Liver (tissue), 9 donors: ENCODE data around the gene EGFR. TPM values are rescaled to one million over a fixed set of nuclear protein-coding genes. Genes with fewer than 3 reads are reported as not detected.

Source experiments
- DNase-seq: peaks from one replicate; pipeline ENCODE4 v3.0.0-alpha.2; 2017; ENCODE audit warnings: low spot score
- H3K27ac ChIP-seq, 2 donors: one replicate each; pipeline ENCODE4 v1.7.0; 2013; ENCODE audit warnings: inconsistent platforms in 2 of 2, low read length in 2 of 2, control low read depth in 1 of 2, low read depth in 1 of 2, mild to moderate bottlenecking in 1 of 2
- H3K27me3 ChIP-seq, 4 donors: one replicate each; pipeline versions ENCODE4 v1.6.1 to v1.7.0; 2013; ENCODE audit warnings: low read length in 3 of 4, inconsistent platforms in 1 of 4, mild to moderate bottlenecking in 1 of 4, moderate library complexity in 1 of 4; ENCODE audit not compliant: control insufficient read depth in 4 of 4, insufficient read depth in 4 of 4
- H3K36me3 ChIP-seq, 4 donors: one replicate each; pipeline versions ENCODE4 v1.6.1 to v1.7.0; 2013; ENCODE audit warnings: low read length in 3 of 4, mild to moderate bottlenecking in 3 of 4, low read depth in 1 of 4, moderate library complexity in 1 of 4; ENCODE audit not compliant: control insufficient read depth in 4 of 4, insufficient read depth in 3 of 4
- H3K4me1 ChIP-seq, 4 donors: one replicate each; pipeline versions ENCODE4 v1.6.1 to v1.7.0; 2013; ENCODE audit warnings: low read length in 3 of 4, mild to moderate bottlenecking in 3 of 4, moderate library complexity in 1 of 4; ENCODE audit not compliant: control insufficient read depth in 4 of 4, insufficient read depth in 4 of 4
- H3K4me3 ChIP-seq, 3 donors: one replicate each; pipeline versions ENCODE4 v1.6.1 to v1.7.0; 2013; ENCODE audit warnings: low read length in 3 of 3, control low read depth in 1 of 3, low read depth in 1 of 3, mild to moderate bottlenecking in 1 of 3
- H3K9ac ChIP-seq, 2 donors: one replicate each; pipeline ENCODE4 v1.7.0; 2013; ENCODE audit warnings: low read length in 2 of 2, mild to moderate bottlenecking in 2 of 2, moderate library complexity in 2 of 2, control low read depth in 1 of 2, low read depth in 1 of 2
- H3K9me3 ChIP-seq, 4 donors: one replicate each; pipeline versions ENCODE4 v1.6.1 to v1.7.0; 2013; ENCODE audit warnings: low read length in 3 of 4; ENCODE audit not compliant: control insufficient read depth in 4 of 4
- EGR1 ChIP-seq, 2 donors: IDR thresholded peaks; 2 replicates each; pipeline ENCODE4 v1.6.1; 2016 to 2018; ENCODE audit warnings: antibody characterized with exemption in 2 of 2, low read depth in 2 of 2
- FOXA1 ChIP-seq: IDR thresholded peaks from 2 replicates; pipeline ENCODE4 v1.6.1; 2016; ENCODE audit warnings: antibody characterized with exemption
- FOXA2 ChIP-seq: IDR thresholded peaks from 2 replicates; pipeline ENCODE4 v1.6.1; 2016; ENCODE audit warnings: antibody characterized with exemption
- GABPA ChIP-seq, 2 donors: IDR thresholded peaks in 1 of 2; conservative IDR thresholded peaks in 1 of 2; 2 replicates each; pipeline ENCODE4 v1.6.1; 2016; ENCODE audit warnings: antibody characterized with exemption in 2 of 2, mild to moderate bottlenecking in 1 of 2, moderate library complexity in 1 of 2
- HNF4A ChIP-seq, 2 donors: conservative IDR thresholded peaks; 2 replicates each; pipeline ENCODE4 v1.6.1; 2016; ENCODE audit warnings: antibody characterized with exemption in 2 of 2, mild to moderate bottlenecking in 2 of 2
- HNF4G ChIP-seq: IDR thresholded peaks from 2 replicates; pipeline ENCODE4 v1.6.1; 2016; ENCODE audit warnings: antibody characterized with exemption
- JUND ChIP-seq, 2 donors: IDR thresholded peaks; 2 replicates each; pipeline ENCODE4 v1.6.1; 2016; ENCODE audit warnings: antibody characterized with exemption in 2 of 2
- NR2F2 ChIP-seq: IDR thresholded peaks from 2 replicates; pipeline ENCODE4 v1.6.1; 2016; ENCODE audit warnings: antibody characterized with exemption
- RAD21 ChIP-seq, 2 donors: IDR thresholded peaks; 2 replicates each; pipeline ENCODE4 v1.6.1; 2016; ENCODE audit warnings: antibody characterized with exemption in 2 of 2, mild to moderate bottlenecking in 2 of 2
- SP1 ChIP-seq: IDR thresholded peaks from 2 replicates; pipeline ENCODE4 v1.6.1; 2018; ENCODE audit warnings: antibody characterized with exemption, mild to moderate bottlenecking
- TAF1 ChIP-seq: conservative IDR thresholded peaks from 2 replicates; pipeline ENCODE4 v1.6.1; 2016; ENCODE audit warnings: antibody characterized with exemption, mild to moderate bottlenecking
- YY1 ChIP-seq: IDR thresholded peaks from 2 replicates; pipeline ENCODE4 v1.6.1; 2016; ENCODE audit warnings: antibody characterized with exemption, mild to moderate bottlenecking
- WGBS: extraction: QIAGEN DNeasy Blood & Tissue Kit; methylation state at CpG from one replicate; pipeline ENCODE4 v1.1.7; 2013; 5-methylcytosine and 5-hydroxymethylcytosine counted together
- polyA plus RNA-seq, 2 donors: library from polyadenylated mRNA; stranded (reverse) in 1 of 2; unstranded in 1 of 2; fragments of 200-250 nt in 1 of 2; fragments of >200 nt in 1 of 2; fragmentation: Nextera tagmentation in 1 of 2; extraction: Ambion mirVana in 1 of 2; gene quantifications; one replicate each; pipeline versions ENCODE4 v1.2.1 to v1.2.3, GENCODE V29; 2013 to 2015
- total RNA-seq, 2 donors: library from RNA; depleted of rRNA; stranded (reverse); fragments of >200 nt; gene quantifications; one replicate each; pipeline ENCODE4 v1.2.3, GENCODE V29; 2014
- TF ChIP-seq, protein P1 (sequence below): IDR thresholded peaks from 2 replicates; pipeline ENCODE4 v1.6.1; 2016; ENCODE audit warnings: antibody characterized with exemption
- TF ChIP-seq, protein P2 (sequence below): fragments of 150-350 bp; IDR thresholded peaks from 2 replicates; pipeline ENCODE4 v1.5.1; 2017; ENCODE audit warnings: improper control_type of control experiment, low read depth, low read length; ENCODE audit not compliant: missing input control
- TF ChIP-seq, protein P3 (sequence below): IDR thresholded peaks from 2 replicates; pipeline ENCODE4 v1.6.1; 2016; ENCODE audit warnings: antibody characterized with exemption
- TF ChIP-seq, protein P4 (sequence below): IDR thresholded peaks from 2 replicates; pipeline ENCODE4 v1.6.1; 2016; ENCODE audit warnings: antibody characterized with exemption, mild to moderate bottlenecking
- donor health status: healthy.
- donor health status: healthy.
- donor health status: healthy.
- donor health status: healthy.
- donor health status: healthy.

The EGFR gene
- total and polyA plus RNA-seq, 4 donors: 22.6 to 37.0 (median 27.7) TPM

DNA sequence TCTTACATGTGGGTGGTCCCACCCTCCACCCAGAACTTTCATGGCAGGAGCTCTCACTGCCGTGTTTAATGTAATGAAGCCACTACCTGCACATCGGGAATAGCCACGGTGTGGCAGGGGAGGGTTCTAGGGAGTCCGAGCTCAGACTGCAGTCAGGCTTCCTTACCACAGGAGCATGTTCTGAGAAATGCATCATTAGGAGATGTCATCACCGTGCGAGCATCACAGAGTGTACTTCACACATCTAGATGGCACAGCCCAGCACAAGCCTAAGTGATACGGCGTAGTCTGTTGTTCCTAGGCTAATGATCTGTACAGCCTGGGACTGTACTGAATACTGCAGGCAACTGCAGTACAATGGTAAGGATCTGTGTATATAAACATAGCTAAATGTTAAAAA lies 193.4 kb downstream of the EGFR start:
- 86% methylated on average over 8 of the region's 8 CpGs for WGBS
- no peak for DNase-seq
- Histone ChIP-seq H3K36me3 (peaks cover 7 to 19% (median 15%) of the 10 kb centered on the region in 4 donors), H3K9me3 (no peaks in the 10 kb centered on the region), H3K27ac (no peak overlapping the region), H3K4me3 (no peak overlapping the region), H3K9ac (no peak overlapping the region), H3K27me3 (no peaks in the 10 kb centered on the region), H3K4me1 (no peaks in the 10 kb centered on the region)
- no peak for TF ChIP-seq HNF4G
- TF ChIP-seq, protein P1, sequence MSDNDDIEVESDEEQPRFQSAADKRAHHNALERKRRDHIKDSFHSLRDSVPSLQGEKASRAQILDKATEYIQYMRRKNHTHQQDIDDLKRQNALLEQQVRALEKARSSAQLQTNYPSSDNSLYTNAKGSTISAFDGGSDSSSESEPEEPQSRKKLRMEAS: no peak
- TF ChIP-seq, protein P2, sequence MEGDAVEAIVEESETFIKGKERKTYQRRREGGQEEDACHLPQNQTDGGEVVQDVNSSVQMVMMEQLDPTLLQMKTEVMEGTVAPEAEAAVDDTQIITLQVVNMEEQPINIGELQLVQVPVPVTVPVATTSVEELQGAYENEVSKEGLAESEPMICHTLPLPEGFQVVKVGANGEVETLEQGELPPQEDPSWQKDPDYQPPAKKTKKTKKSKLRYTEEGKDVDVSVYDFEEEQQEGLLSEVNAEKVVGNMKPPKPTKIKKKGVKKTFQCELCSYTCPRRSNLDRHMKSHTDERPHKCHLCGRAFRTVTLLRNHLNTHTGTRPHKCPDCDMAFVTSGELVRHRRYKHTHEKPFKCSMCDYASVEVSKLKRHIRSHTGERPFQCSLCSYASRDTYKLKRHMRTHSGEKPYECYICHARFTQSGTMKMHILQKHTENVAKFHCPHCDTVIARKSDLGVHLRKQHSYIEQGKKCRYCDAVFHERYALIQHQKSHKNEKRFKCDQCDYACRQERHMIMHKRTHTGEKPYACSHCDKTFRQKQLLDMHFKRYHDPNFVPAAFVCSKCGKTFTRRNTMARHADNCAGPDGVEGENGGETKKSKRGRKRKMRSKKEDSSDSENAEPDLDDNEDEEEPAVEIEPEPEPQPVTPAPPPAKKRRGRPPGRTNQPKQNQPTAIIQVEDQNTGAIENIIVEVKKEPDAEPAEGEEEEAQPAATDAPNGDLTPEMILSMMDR: no peak
- TF ChIP-seq, protein P3, sequence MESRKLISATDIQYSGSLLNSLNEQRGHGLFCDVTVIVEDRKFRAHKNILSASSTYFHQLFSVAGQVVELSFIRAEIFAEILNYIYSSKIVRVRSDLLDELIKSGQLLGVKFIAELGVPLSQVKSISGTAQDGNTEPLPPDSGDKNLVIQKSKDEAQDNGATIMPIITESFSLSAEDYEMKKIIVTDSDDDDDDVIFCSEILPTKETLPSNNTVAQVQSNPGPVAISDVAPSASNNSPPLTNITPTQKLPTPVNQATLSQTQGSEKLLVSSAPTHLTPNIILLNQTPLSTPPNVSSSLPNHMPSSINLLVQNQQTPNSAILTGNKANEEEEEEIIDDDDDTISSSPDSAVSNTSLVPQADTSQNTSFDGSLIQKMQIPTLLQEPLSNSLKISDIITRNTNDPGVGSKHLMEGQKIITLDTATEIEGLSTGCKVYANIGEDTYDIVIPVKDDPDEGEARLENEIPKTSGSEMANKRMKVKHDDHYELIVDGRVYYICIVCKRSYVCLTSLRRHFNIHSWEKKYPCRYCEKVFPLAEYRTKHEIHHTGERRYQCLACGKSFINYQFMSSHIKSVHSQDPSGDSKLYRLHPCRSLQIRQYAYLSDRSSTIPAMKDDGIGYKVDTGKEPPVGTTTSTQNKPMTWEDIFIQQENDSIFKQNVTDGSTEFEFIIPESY: no peak
- TF ChIP-seq GABPA (IDR thresholded peaks at IDR 0.05 in 1 of 2, conservative IDR thresholded peaks at IDR 0.05 in 1 of 2): no peak
- no peak for TF ChIP-seq NR2F2
- TF ChIP-seq TAF1: no peak
- no peak for TF ChIP-seq FOXA1
- TF ChIP-seq, protein P4, sequence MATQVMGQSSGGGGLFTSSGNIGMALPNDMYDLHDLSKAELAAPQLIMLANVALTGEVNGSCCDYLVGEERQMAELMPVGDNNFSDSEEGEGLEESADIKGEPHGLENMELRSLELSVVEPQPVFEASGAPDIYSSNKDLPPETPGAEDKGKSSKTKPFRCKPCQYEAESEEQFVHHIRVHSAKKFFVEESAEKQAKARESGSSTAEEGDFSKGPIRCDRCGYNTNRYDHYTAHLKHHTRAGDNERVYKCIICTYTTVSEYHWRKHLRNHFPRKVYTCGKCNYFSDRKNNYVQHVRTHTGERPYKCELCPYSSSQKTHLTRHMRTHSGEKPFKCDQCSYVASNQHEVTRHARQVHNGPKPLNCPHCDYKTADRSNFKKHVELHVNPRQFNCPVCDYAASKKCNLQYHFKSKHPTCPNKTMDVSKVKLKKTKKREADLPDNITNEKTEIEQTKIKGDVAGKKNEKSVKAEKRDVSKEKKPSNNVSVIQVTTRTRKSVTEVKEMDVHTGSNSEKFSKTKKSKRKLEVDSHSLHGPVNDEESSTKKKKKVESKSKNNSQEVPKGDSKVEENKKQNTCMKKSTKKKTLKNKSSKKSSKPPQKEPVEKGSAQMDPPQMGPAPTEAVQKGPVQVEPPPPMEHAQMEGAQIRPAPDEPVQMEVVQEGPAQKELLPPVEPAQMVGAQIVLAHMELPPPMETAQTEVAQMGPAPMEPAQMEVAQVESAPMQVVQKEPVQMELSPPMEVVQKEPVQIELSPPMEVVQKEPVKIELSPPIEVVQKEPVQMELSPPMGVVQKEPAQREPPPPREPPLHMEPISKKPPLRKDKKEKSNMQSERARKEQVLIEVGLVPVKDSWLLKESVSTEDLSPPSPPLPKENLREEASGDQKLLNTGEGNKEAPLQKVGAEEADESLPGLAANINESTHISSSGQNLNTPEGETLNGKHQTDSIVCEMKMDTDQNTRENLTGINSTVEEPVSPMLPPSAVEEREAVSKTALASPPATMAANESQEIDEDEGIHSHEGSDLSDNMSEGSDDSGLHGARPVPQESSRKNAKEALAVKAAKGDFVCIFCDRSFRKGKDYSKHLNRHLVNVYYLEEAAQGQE: no peak
- TF ChIP-seq RAD21 (IDR thresholded peaks at IDR 0.05): no peak
- no peak for TF ChIP-seq EGR1 (IDR thresholded peaks at IDR 0.05; ENCODE audit: low read depth in 2 of 2)
- no peak for TF ChIP-seq FOXA2
- TF ChIP-seq SP1: no peak

DNA sequence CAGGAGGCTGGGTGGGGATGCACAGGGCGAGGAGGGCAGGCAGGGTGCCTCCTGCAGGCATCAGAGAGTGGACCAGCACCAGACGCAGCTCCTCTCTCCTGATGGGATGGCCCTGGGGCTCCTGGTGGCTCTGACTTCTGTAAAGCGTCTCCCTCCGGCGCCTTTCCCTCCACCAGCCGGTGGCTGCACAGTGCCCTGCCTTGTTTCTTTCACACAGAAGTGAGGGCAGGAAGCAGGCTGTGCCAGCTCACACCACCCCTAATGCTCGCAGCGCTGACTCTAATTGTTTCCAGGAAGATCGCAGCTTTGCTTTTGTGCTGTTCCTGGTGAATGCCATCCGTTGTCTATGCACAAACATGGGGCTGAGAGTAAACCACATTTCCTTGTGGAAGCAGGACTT lies 194.0 kb downstream of the EGFR start:
- no peak overlapping the region for H3K9ac ChIP-seq
- TF ChIP-seq FOXA2 (no peak), SP1 (no peak), HNF4A (conservative IDR thresholded peaks at IDR 0.05) (no peak), RAD21 (IDR thresholded peaks at IDR 0.05) (no peak), TAF1 (no peak), FOXA1 (no peak), EGR1 (IDR thresholded peaks at IDR 0.05; ENCODE audit: low read depth in 2 of 2) (no peak), NR2F2 (no peak), GABPA (IDR thresholded peaks at IDR 0.05 in 1 of 2, conservative IDR thresholded peaks at IDR 0.05 in 1 of 2) (no peak), YY1 (no peak), JUND (IDR thresholded peaks at IDR 0.05) (no peak)
- TF ChIP-seq, protein P2: no peak
- TF ChIP-seq, protein P3: no peak
- H3K27ac ChIP-seq: no peak overlapping the region
- H3K36me3 ChIP-seq: peaks cover 7 to 13% (median 9%) of the 10 kb centered on the region in 4 donors
- WGBS: 72% methylated on average over 10 of the region's 10 CpGs
- no peaks in the 10 kb centered on the region for H3K4me1 ChIP-seq
- no peak for DNase-seq
- no peaks in the 10 kb centered on the region for H3K9me3 ChIP-seq
- H3K4me3 ChIP-seq: no peak overlapping the region
- H3K27me3 ChIP-seq: no peaks in the 10 kb centered on the region
